ENCODE data around the gene ZBTB16.

ZBTB16 gene

GRCh38 chr11:114169321-114169749, 109.8 kb downstream of the ZBTB16 start:
- no peaks in the 10 kb centered on the region for H3K36me3 ChIP-seq (ENCODE audit: insufficient read depth, low read length)
- no peak for TF ChIP-seq POLR2AphosphoS5 (IDR thresholded peaks at IDR 0.05; ENCODE audit: borderline replicate concordance, low read depth, low read length)
- TF ChIP-seq EZH2 (IDR thresholded peaks at IDR 0.05), result no peak
- TF ChIP-seq FOXP2 (optimal IDR thresholded peaks at IDR 0.05; ENCODE audit: control extremely low read depth, extremely low read length, insufficient read depth), result no peak
- H3K9ac ChIP-seq (ENCODE audit: insufficient read length), result no peak overlapping the region
- no peak for DNase-seq (ENCODE audit: low read depth, low spot score)
- H3K4me3 ChIP-seq, result no peak overlapping the region
- H3K9me3 ChIP-seq (ENCODE audit: low read depth, low read length), result no peaks in the 10 kb centered on the region
- no peak overlapping the region for H3K27ac ChIP-seq

- Histone ChIP-seq H3K9me3 (ENCODE audit: low read depth, low read length) (no peaks in the 10 kb centered on the region), H3K36me3 (ENCODE audit: insufficient read depth, low read length) (no peaks in the 10 kb centered on the region), H3K9ac (ENCODE audit: insufficient read length) (no peak overlapping the region), H3K27ac (no peak overlapping the region), H3K4me3 (no peak overlapping the region)
- TF ChIP-seq POLR2AphosphoS5 (IDR thresholded peaks at IDR 0.05; ENCODE audit: borderline replicate concordance, low read depth, low read length), result no peak
- no peak for TF ChIP-seq EZH2 (IDR thresholded peaks at IDR 0.05)
- no peak for DNase-seq (ENCODE audit: low read depth, low spot score)
Observed at GRCh38 chr11:114169821-114170220, 110.3 kb downstream of the ZBTB16 start.

DNA sequence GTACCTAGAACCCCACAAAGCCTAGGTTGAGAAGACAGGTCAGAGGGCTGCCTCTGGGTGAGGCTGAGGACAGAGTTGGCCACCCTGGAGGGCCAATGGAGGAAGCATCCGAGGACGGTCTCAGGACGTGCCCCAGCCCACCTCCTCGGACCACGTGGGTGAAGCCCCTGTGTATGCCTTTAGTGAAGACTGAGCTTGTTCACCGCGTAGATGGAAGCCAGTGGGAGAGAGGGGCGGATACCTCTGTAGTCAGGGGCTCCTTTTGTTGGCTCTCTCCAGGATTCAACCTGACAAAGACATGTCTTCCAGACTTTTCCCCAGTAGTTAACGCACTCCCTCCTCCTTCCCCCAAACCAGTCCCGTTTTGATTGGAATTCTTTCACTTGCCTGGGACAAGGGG, 110.7 kb downstream of the ZBTB16 start:
- no peaks in the 10 kb centered on the region for H3K36me3 ChIP-seq (ENCODE audit: insufficient read depth, low read length)
- DNase-seq (ENCODE audit: low read depth, low spot score), result no peak
- H3K27ac ChIP-seq, result no peak overlapping the region
- TF ChIP-seq POLR2AphosphoS5 (IDR thresholded peaks at IDR 0.05; ENCODE audit: borderline replicate concordance, low read depth, low read length), result no peak
- no peak for TF ChIP-seq EZH2 (IDR thresholded peaks at IDR 0.05)
- TF ChIP-seq FOXP2 (optimal IDR thresholded peaks at IDR 0.05; ENCODE audit: control extremely low read depth, extremely low read length, insufficient read depth), result no peak
- no peak overlapping the region for H3K4me3 ChIP-seq
- no peak overlapping the region for H3K9ac ChIP-seq (ENCODE audit: insufficient read length)
- no peaks in the 10 kb centered on the region for H3K9me3 ChIP-seq (ENCODE audit: low read depth, low read length)

GRCh38 chr11:114171257-114172054, 111.9 kb downstream of the ZBTB16 start:
- no peak overlapping the region for H3K4me3 ChIP-seq
- TF ChIP-seq FOXP2 (optimal IDR thresholded peaks at IDR 0.05; ENCODE audit: control extremely low read depth, extremely low read length, insufficient read depth), result no peak
- no peak for TF ChIP-seq POLR2AphosphoS5 (IDR thresholded peaks at IDR 0.05; ENCODE audit: borderline replicate concordance, low read depth, low read length)
- TF ChIP-seq EZH2 (IDR thresholded peaks at IDR 0.05), result no peak
- H3K27ac ChIP-seq, result no peak overlapping the region
- H3K36me3 ChIP-seq (ENCODE audit: insufficient read depth, low read length), result no peaks in the 10 kb centered on the region
- H3K9me3 ChIP-seq (ENCODE audit: low read depth, low read length), result no peaks in the 10 kb centered on the region
- no peak overlapping the region for H3K9ac ChIP-seq (ENCODE audit: insufficient read length)
- no peak for DNase-seq (ENCODE audit: low read depth, low spot score)

DNA sequence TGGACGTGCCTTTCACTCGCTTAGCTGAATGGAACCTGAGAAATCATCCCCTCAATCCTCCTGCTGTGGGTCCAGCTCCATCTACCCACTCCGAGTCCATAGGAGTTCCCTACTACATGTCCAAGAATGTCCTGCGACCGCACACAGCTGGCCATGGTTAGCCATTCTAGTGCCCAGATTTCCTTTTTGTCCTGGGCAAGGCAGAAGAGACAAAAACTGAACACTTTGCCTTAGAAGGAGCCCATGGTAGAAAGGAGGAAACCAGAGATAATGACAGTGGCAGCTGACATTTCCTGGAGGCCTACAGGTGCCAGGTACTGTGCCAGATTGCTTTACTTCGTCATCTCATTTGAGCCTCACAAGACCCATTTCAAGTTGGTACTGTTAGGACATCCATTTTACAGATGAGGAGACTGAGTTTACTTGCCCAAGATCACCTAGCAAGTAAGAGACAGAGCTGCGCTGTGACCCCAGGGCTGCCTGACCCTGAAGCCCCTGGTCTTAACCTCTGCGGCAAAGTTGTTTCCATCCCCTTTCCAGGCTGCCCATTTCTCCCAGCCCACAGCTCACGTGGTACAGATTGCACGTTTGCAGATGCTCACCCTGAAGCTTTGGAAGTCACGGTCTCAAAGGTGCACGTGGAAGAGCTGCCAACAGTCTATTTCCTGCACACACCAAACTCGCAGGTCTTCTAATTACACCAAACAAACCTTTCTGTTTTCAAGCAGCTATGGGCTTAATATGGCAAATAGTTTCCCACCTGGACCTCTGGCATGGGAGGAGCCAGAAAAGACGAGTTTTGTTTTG, 112.7 kb downstream of the ZBTB16 start:
- Histone ChIP-seq H3K36me3 (ENCODE audit: insufficient read depth, low read length) (no peaks in the 10 kb centered on the region), H3K4me3 (no peak overlapping the region), H3K27ac (no peak overlapping the region), H3K9me3 (ENCODE audit: low read depth, low read length) (no peaks in the 10 kb centered on the region), H3K9ac (ENCODE audit: insufficient read length) (no peak overlapping the region)
- no peak for DNase-seq (ENCODE audit: low read depth, low spot score)
- TF ChIP-seq FOXP2 (optimal IDR thresholded peaks at IDR 0.05; ENCODE audit: control extremely low read depth, extremely low read length, insufficient read depth) (no peak), POLR2AphosphoS5 (IDR thresholded peaks at IDR 0.05; ENCODE audit: borderline replicate concordance, low read depth, low read length) (no peak), EZH2 (IDR thresholded peaks at IDR 0.05) (no peak)

- no peak overlapping the region for H3K4me3 ChIP-seq
- H3K27ac ChIP-seq, result no peak overlapping the region
- TF ChIP-seq POLR2AphosphoS5 (IDR thresholded peaks at IDR 0.05; ENCODE audit: borderline replicate concordance, low read depth, low read length) (no peak), EZH2 (IDR thresholded peaks at IDR 0.05) (no peak), FOXP2 (optimal IDR thresholded peaks at IDR 0.05; ENCODE audit: control extremely low read depth, extremely low read length, insufficient read depth) (no peak)
- no peak overlapping the region for H3K9ac ChIP-seq (ENCODE audit: insufficient read length)
- H3K9me3 ChIP-seq (ENCODE audit: low read depth, low read length), result no peaks in the 10 kb centered on the region
- H3K36me3 ChIP-seq (ENCODE audit: insufficient read depth, low read length), result no peaks in the 10 kb centered on the region
- no peak for DNase-seq (ENCODE audit: low read depth, low spot score)
Observed at GRCh38 chr11:114172871-114173444, 113.4 kb downstream of the ZBTB16 start.

DNA sequence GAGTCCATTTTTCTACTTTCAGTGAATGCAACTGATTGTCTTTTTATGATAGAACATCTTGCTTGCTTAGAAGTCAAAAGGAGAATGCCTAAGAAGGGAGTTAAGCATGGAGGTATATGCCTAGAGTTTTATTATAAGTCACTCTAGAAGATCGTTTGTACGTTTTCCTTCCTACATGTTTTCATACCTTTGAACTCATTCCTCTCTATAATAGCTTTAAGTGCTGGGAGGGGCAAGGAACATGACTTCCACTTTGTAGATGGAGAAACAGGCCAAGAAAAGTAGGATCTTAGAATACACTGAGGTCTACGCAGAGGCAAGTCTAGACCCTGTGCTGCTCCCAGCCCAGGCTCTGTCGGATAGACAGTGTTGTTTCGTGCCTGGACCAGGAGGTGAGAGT, 114.3 kb downstream of the ZBTB16 start:
- H3K4me3 ChIP-seq, result no peak overlapping the region
- no peak for DNase-seq (ENCODE audit: low read depth, low spot score)
- H3K9me3 ChIP-seq (ENCODE audit: low read depth, low read length), result no peaks in the 10 kb centered on the region
- no peaks in the 10 kb centered on the region for H3K36me3 ChIP-seq (ENCODE audit: insufficient read depth, low read length)
- H3K9ac ChIP-seq (ENCODE audit: insufficient read length), result no peak overlapping the region
- H3K27ac ChIP-seq, result no peak overlapping the region
- no peak for TF ChIP-seq EZH2 (IDR thresholded peaks at IDR 0.05)
- TF ChIP-seq FOXP2 (optimal IDR thresholded peaks at IDR 0.05; ENCODE audit: control extremely low read depth, extremely low read length, insufficient read depth), result no peak
- TF ChIP-seq POLR2AphosphoS5 (IDR thresholded peaks at IDR 0.05; ENCODE audit: borderline replicate concordance, low read depth, low read length), result no peak
